T-helper 2 cell treated with Interferon-gamma antibody and Interleukin-4, amounts not matched to agents 100 ng/mL and 5 ng/mL, for 36 hours (primary cell): Measurements from ENCODE around the gene PSTPIP1. TPM values are rescaled to one million over a fixed set of nuclear protein-coding genes. Genes with fewer than 3 reads are reported as not detected.

Experiments used
- intact Hi-C: fragments of 100-400 bp; cut with micrococcal nuclease; formaldehyde crosslinking; loops from one replicate; pipeline ENCODE4 v1.15.1; 2023
- total RNA-seq: library from RNA; stranded (reverse); gene quantifications from 2 replicates; pipeline ENCODE4 v1.2.3, GENCODE V29; 2022

The PSTPIP1 gene
- total RNA-seq, 1 donor from 2014 or later = 142 TPM

GRCh38 chr15:77017091-77017660, 22.2 kb downstream of the PSTPIP1 start:
- intact Hi-C loops = no loop called here

- intact Hi-C loops = no loop called here
Measured at GRCh38 chr15:77017761-77018720, 23.1 kb downstream of the PSTPIP1 start.

DNA sequence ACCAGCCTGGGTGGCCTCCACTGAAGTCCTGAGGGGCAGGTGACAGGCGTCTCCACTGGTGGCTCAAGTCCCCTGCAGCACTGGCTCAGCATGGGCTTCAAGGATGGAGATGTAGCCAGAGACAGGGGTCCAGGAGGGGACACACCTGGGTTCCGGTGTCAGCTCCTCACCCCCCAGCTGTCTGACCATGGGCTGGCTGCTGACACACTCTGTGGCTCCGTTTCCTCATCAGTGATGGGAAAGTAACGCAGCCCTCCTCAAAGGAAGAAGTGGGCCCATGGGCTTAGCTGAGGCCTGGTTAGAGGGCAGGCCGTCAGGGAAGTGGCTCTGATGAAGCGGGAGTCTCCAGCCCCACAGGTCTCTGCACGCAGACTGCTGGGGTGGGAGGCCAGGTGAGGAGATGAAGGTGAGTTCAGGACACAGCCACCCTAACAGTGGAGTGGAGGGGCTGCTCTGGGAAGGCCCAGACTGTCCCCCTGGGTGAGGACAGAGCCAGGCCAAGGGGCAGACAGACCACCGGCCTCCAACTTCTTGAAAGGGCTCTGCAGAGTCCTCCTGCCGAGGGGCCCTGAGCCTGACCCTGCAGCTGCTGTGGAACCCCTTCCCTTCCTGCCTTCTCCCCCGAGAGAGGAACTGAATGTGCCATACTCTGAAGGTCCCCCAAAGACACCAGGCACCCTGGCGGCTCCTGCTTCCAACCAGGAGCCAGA, 24.0 kb downstream of the PSTPIP1 start:
- intact Hi-C loops = no loop called here

GRCh38 chr15:77019521-77020331, 24.8 kb downstream of the PSTPIP1 start:
- intact Hi-C loops = loop anchor here (5.0 kb wide), 1 partner anchor 87 kb away; the partner anchor contains the start of gene RCN2

DNA sequence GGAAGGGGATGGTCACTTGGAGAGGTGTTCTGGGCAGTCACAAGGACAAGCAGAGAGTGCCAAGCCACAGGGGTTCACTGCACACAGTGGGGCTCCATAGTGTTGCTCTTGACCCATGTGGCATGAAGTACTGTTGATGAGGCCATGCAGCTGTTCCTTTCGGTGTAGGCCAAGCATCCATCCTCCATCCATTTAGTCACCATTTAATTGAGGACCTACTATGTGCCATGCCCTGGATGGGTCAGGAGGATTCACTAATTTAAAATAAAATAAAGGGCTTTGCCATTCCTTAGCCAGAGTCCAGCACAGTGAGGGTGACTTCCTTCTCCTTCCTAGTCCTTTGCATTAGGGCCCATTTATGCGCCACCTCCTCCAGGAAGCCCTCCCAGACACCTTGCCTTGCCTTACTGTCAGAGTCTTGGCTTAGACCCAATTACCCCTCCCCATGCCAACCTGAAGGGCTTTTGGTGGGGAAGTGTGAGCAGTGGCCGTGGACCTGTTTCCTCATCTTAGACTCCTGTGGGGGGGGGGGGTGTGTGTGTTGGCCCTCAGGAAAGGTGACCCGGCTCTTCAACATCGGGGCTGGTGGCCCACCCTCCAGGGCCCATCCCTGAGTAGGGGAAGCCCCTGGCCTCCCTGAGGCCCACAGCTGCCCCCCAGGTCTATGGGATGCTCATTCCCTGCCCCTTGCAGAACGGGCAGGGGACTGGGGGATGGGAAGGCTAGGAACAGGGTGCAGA, 25.6 kb downstream of the PSTPIP1 start:
- intact Hi-C loops = loop anchor here (5.0 kb wide), 1 partner anchor 88 kb away; the partner anchor contains the start of gene RCN2

GRCh38 chr15:77021088-77021481, 26.2 kb downstream of the PSTPIP1 start:
- intact Hi-C loops = loop anchor here (5.0 kb wide), 1 partner anchor 89 kb away; the partner anchor contains the start of gene RCN2

DNA sequence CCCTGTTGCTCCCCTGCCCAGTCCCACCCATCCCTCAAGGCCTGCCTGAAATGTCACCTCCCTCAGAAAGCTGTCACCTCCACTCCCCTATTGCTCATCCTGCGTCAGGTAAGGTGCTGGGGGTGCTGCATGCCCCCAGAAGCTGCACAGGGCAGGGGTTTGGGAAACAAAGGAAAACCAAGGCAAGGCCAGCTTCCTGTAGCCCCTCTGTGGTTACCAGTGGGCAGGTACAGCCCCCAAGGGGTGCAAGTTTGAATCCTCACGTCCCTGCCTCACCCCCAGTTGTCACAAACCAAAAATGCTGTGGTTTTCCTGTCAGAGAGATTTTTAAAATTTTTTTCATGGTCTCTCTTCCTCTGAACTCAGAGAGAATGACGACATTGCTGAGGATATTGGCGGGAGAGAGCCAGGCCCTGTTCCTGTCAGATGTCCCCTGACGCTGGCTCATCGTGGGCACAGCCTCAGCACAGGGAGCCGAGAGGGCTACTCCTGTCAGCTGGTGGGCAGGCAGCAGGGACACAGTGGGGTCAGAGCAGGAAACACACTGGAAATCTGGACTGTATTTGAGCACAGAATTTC, 27.0 kb downstream of the PSTPIP1 start:
- intact Hi-C loops = loop anchor here (1.0 to 5.0 kb wide), 4 partner anchors 9 to 90 kb away; partner anchors contain the start of genes PSTPIP1 and RCN2

GRCh38 chr15:77022646-77023575, 28.0 kb downstream of the PSTPIP1 start:
- intact Hi-C loops = loop anchor here (1.0 to 5.0 kb wide), 4 partner anchors 10 to 91 kb away; partner anchors contain the start of genes PSTPIP1 and RCN2

GRCh38 chr15:77023576-77024272, 28.8 kb downstream of the PSTPIP1 start:
- intact Hi-C loops = loop anchor here (2.0 to 5.0 kb wide), 3 partner anchors 29 to 91 kb away; partner anchors contain the start of genes PSTPIP1 and RCN2

DNA sequence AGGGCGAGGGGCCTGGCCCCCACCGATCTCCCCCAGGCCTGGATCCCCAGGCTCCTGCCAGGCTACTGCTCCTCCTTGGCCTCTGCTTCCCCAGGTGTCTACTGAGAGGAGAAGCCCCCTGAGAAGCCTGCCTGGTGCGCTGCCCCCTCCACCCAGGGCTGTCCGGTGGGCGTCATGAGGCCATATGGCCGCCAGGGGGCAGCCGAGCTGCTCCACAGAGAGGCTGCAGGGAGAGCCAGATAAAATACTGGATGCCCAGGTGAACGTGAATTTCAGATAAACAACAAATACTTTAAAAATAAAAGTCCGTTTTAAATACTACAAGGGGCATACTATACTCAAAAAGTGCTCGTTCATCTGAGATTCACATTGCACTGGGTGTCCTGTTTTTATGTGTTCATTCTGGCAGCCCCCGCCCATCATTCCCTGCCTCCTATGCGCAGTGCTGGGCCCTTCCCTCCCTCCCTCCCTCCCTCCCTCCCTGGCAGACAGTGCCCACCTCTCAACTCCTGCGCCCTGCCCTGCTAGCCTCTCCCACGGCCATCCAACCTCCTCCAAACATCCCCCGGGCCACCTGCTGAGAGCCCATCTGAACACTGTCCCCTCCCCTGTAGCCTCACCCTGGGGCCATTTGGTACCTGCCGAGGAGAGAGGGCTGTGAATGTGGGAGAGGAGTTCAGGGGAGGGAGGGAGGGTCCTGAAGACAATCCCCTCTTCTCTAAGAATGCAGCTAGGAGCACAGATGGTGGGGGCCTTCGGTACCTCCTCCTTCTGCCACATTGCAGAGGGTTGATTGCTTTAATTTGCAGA, 29.6 kb downstream of the PSTPIP1 start:
- intact Hi-C loops = loop anchor here (5.0 kb wide), 1 partner anchor 92 kb away; the partner anchor contains the start of gene RCN2

DNA sequence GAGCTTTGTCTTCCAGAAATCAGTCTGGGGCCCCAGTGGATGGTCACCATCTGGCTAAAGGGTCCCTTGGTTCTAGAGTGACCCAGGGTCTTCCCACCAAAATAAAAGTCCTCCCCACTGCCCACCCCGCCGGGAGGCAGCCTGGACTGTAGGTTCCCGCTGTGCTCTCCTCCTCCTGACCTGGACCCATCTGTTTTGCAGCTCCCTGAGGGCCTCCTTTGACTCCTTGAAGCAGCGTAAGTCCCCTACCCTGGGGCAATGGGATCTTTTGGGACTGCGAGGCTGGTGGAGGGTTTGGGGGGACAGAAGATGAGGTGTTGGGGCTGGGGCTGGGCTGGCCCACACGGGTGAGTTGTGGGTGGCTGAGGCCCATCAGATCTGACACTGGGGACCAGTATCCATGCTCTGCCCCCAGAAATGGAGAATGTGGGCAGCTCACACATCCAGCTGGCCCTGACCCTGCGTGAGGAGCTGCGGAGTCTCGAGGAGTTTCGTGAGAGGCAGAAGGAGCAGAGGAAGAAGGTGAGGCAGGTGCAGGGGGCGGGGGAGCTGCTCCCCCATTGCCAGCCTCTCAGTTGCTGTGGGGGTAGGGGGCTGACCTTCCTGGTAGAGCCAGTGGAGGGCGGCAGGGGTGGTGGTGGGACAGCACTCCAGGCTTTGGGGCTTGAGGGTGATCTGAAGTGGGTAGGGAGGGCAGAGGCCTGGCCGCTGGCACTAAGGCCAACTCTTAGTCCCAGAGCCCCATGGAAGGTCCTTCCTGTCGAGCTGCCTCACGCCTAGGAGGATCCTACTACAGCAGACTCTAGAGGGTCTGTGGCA, 30.4 kb downstream of the PSTPIP1 start:
- intact Hi-C loops = no loop called here

DNA sequence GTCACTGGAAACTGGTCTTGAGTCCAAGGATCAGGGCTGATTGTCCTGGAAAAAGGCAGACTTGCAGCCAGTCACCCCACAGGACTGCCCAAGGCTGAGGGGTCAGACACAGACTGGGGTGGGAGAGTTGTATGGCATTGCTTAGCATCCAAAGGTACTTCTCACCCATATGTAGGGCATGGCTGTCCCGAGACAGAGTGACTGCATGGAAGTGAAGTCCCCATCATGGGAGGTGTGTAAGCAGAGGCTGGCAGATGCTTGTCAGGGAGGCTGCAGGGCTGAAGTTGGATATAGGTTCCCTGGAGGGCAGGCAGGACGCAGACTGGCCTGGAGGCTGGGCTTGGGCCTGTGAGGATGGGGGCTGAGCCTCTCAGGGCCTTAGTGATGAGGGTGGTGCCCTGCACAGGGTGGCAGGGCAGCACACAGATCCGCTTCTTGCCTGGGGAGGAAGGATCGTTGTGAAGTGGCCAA, 31.1 kb downstream of the PSTPIP1 start:
- intact Hi-C loops = no loop called here

- intact Hi-C loops = no loop called here
Measured at GRCh38 chr15:77026501-77027110, 31.7 kb downstream of the PSTPIP1 start.

GRCh38 chr15:77027111-77027696, 32.3 kb downstream of the PSTPIP1 start:
- intact Hi-C loops = no loop called here
